HG02610 (cell line): Measurements from ENCODE around the gene UBE3C.
A peak's percentile ranks its signal among the peaks of the same experiment; 100 is the strongest.
"Not testable (repeated sequence)": the region's sequence is repeated elsewhere in the genome, so short reads cannot be mapped to it uniquely, and the experiment has no call there.

ENCODE experiments used
- ATAC-seq: cut with Tn5 transposase; IDR thresholded peaks from one replicate; pipeline ENCODE4 v1.9.1; 2021; ENCODE audit warnings: mild to moderate bottlenecking, moderate library complexity; ENCODE audit not compliant: unreplicated experiment

The UBE3C gene

DNA sequence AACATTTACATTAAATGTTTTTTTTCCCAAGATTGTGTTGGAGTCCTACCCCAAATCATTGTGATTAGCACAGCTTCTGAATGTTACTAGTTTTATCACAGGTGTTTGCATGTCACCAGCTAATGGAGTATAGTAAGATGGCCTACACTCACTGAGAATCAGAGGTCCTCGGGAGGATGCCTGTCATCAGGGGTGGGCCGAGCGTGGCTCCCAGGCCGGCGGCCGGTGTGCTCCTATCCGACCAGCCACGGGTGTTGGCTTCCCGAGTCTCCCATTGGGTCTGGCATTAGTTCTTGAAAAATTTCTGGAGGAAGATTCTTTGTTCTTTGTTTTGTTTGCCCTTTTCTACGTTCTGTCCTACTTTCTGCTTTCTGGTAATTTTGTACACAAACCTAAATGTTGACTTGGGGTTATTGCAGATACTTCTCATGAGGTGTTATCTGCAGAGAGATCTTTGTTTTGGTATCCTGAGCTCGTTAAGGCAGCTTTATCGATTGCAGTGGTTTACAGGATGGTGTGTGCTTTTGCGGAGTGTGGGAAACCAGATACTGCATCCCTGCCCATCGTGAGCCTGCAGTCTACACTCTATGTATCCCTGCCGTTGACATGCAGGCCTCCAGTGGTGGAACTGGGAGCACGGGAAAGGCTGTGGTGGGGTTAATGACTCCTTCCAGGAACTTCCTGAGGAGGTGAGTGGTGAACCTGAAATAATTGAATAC, 130.8 kb downstream of the UBE3C start:
- ATAC-seq, result no peak

DNA sequence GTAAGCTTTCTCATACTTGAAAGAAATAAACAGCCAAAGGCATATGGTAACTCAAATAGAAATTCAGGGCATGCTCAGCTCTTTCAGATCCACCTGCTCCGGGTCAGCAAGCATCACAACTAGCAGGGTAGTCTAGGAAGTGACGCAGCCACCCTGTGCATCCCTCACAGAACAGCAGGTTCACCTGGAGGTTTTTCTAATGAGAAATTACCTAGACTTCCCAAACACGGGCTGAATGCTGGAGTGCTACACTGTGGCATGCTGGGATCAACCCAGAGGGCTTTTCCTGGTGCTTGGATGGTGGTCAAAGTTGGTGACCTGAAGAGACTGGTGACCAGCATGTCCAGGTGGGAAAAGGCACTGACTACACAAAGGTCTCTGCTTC, 131.3 kb downstream of the UBE3C start:
- ATAC-seq, result no peak

DNA sequence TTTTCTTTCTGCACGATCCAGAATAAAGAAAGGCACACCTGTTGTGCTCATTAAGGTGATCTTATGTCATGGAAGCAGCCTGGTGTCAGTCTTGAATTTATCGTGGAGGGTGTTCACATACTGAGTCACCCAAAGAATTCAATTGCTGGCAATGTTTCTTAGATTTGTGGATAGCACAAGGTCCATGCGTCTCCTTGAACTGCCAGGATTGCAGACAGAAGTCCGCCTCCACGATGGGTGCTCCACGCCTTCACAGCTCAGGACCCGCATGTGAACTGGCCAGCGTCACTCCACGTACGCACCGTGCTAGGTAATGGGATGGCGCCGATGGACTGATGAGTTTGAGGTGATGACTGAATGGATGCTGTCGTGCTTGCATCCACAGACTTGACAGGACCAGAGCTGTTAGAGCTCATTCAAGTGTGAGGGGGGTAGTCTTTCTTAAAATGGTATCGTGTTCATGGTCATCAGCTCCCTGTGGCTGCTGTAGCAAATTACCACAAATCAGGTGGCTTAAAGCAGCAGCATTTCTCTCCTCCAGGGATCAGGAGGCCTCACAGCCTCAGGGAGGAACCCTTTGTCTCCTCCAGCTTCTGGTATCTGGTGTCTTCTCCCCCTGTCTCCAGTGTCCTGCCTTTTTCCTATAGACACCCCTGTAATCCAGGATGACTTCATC, 132.7 kb downstream of the UBE3C start:
- no peak for ATAC-seq

DNA sequence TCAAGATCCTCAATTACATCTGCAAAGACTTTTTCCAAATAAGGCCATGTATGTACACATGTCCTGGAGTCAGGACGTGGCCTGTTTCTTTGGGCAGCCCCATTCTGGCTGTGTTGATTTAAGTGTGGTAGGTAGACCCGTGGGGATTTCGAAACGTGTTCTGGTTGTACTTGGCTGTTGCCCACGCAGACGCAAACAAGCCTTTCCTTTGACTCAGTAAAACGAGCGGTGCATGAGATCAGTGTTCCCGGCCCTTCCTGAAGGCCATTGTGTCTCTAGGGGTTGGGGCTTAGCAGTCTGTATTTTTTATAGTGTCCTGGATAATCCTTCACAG, 133.2 kb downstream of the UBE3C start:
- ATAC-seq, result no peak

DNA sequence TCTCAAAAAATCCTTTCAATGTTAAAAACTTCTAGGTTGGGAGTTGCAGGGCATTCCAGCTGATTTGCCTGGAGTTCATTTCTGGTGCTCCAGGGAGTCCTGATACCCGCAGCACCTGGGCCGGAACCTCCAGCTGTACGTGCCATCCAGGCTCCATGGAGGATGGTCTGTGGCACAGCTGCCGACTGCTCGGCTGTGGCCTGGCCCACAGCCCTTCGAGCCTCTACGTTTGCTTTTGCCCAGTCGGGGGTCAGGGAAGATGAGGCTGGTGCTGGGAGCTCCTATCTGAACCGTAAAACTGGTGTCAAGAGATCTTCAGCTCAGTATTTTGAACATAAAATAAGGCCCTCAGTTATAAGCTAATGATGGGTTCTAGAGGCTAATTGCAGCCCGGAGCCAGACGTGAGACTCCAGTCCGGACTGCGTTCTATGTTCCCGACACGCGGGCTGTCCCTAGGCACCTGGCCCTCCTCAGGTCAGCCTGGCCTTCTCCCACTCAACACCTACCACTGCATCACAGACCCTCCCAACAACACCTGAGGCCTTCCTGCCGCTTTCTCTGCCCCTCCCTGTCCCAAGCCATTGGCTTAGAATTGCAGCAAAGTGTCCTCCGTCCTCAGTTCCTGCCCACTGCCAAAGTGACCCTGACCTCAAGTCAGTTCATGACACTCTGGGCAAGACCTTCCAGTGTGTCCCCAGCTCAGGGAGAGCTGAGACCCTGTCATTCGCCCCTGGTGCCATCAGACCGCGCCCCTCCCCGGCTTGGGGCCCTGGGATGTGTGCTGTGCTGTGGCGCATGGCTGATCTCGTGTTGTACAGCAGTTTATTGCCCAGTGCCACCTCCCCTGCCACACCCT, 133.9 kb downstream of the UBE3C start:
- no peak for ATAC-seq

DNA sequence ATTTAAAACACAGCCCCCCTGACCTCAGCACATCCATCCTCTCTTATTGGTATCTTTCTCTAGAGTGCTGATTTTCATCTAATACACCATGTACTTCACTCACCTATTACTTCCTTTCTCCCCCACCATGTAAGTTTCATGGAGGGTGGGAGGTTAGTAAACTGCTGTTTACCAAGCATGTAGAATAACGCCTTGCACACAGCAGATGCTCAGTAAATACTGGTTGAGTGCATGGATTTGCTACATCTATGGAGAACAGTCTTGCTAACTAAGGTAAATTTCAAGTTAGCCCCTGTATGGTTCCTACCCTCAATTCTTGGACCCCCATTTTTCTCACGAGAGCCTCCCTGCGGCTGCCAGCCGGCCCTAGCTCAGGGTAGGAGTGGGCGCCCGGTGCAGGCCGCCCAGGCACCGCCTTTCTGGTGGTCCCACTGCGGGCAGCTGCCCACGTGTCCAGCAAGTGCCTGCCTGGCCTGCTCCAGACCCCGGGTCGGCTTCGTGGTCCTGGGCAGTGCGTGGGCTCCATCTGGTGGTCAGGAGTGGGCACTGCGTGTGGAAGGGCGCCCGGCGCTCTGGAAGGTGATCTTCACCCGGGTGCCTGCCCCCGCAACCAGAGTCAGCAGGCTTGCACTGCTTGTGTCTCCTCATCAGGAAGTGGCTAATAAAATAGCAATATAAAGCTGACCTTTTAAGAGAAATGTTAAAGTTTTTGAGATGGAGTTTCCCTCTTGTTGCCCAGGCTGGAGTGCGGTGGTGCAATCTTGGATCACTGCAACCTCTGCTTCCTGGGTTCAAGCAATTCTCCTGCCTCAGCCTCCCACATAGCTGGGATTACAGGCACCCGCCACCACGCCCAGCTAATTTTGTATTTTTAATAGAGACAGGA, 134.7 kb downstream of the UBE3C start:
- ATAC-seq, result peak; percentile 76

DNA sequence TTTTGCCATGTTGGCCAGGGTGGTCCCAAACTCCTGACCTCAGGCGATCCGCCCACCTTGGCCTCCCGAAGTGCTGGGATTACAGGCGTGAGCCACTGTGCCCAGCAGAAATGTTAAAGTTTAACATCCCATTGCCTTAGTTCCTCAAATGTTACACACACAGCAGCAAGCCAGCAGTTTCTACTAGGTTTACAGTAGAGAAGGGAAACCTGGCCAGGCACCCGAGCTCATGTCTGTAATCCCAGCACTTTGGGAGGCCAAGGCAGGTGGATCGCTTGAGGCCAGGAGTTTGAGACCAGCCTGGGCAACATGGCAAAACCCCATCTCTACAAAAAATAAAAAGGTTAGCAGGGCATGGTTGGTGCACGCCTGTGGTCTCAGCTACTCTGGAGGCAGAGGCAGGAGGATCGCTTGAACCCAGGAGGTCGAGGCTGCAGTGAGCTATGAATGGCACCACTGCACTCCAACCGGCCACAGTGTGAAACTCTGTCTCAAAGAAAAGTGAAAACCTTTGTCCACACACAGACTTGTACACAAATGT, 135.4 kb downstream of the UBE3C start:
- not testable (repeated sequence) for ATAC-seq

DNA sequence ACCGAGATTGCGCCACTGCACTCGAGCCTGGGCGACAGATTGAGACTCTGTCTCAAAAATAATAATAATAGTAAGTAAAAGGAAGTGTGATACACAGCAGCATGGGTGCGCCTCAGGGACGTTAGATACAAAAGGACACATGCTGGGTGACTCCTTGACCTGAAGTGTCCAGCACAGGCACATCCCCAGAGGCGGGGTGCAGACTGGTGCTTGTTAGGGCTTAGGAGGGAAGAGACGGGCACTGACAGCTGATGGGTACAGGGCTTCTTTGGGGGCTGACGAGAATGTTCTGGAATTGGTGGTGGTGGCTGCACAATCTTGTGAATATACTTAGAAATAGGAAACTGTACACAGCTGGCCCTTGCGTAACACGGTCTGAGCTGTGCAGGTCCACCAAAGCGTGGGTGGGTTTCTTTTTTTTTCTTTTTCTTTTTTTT, 136.3 kb downstream of the UBE3C start:
- no peak for ATAC-seq

DNA sequence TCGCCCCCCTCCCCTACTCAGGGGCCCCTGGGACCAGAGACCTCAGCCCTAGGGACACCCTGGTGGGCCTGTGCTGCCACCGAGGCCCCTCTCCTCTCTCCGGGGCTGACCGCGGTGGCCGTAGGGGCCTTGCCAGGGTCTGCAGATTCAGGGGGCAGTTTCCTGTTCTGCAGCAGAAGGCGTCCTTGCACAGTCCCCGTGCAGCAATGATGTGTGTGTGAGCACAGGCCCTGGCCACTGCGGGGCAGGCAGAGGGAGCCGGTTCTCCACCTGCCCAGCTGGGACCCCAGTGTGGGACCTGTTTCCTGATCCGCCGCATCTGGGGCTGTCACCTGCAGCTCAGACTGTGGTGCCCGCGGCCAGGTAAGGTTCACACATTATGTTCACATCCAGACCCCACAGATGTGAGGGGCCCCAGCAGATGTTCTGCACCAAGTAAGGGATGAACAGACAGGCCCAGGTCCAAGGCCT, 137.4 kb downstream of the UBE3C start:
- no peak for ATAC-seq

DNA sequence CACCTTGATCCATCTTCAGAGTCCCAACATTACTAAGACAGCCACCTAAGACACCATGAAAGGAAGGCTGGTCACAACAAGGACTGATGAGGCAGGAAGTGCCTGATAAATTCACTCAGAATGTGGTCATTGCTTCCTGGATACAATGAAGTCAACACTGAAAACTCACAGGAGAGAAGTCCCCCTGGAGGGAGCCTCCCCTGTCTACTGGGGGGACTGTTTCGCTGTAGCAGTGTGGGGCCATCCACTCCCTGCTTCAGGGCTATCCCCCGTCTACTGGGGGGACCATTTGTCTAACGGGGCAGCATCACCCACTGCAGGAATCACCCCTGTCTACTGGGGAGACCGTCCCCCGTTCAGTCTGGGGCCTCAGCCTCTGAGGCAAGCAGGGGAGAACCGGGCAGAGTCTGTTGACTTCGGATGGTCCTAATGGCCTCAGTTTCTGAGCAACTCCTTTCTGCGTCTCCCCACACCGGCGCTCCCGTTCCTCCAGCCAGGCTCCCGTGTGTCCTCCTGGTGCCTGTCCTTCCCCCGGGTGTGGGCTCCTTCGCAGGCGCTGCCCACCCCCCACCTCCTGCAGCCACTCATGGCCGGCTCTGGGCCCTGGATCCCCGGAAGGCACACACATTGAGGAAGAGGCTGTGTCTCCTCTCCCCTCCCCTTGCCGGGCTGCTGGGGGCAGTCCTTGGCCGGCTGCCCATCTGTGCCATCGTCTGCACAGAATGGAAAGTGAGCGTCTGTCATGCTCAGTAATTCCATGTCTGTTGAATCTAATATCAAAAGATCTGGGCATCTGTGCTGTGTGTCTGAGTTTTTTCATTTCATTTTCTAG, 138.2 kb downstream of the UBE3C start:
- ATAC-seq, result no peak

DNA sequence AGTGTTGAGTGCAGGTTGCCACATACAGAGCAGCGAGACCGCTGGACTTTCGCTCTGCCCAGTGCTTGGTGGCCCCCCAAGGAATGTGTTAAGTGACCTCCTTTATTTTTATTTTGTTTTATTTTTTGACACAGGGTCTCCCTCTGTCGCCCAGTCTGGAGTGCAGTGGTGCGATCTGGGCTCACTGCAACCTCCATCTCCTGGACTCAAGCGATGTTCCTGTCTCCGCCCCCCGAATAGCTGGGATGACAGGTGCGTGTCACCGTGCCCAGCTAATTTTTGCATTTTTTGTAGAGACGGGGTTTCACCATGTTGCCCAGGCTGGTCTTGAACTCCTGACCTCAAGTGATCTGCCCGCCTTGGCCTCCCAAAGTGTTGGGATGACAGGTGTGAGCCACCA, 138.8 kb downstream of the UBE3C start:
- ATAC-seq, result not testable (repeated sequence)

DNA sequence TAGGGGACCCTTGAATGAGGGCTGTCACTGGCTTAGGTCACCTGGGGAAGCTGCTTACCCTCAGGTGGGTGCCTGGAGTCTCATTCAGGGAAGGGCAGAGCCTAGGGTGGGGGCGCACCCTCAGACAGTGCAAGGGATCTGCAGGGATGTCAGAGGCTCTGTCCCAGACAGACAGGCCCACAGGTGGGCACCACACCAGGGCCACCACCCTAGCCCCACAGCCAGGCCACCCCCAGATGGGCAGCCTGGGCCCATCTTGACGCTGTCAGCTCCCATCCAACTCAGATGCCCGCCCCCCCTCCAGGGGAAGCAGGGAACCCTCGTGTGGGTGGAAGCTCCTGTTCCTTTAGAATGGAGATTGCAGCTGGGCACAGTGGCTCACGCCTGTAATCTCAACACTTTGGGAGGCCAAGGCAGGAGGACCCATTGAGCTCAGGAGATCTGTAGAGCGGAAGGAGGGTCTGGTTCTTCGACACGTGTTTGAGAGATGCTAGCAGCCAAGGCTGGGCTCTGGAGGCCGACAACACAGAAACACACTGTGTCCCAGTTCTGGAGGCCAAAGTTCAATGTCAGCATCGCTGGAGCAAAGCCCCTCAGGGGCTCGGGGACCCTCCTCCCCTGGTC, 139.6 kb downstream of the UBE3C start:
- ATAC-seq, result no peak

DNA sequence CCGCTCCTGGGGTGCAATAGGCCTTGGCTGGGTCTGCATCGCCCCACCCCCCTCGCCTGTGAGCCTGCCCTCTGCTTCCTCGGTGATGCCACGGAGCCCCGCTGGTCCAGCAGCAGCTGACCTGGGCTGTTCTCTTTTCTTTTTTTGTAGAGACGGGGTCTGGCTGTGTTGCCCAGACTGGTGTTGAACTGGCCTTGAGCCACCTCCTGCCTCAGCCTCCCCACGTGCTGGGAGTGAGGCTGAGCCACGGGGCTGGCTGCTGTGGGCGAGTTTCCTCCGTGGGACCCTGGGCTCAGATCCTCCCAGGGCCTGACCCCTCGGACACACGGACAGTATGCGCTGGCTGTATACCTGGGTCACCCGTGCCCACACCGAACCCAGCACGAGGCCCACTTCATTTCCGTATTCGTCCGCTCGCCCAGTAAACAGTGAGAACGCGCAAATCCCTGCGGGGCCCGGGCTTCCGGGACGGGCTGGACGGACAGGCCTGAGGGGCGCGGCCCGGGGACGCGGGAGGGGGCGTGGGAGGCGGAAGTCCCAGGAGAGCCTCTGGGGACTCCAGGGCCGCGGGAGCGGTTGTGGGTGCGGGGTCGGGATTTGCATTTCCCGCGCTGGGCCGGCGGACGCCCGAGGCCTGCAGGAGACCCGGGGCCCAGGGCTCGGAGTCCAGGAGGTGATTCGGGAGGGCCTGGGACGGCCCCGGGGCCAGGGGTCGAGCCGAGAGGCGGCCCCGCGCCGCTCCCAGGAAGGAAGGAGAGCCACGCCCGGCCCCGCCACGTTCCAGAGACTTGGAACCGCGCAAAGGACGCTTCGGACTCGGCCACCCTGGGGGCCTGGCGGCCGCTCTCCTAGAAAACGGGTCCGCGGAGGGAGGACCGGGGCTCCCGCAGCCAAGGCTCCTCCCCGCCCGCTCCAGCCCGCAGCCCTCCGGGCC, 140.3 kb downstream of the UBE3C start:
- peak; percentile 76 for ATAC-seq

DNA sequence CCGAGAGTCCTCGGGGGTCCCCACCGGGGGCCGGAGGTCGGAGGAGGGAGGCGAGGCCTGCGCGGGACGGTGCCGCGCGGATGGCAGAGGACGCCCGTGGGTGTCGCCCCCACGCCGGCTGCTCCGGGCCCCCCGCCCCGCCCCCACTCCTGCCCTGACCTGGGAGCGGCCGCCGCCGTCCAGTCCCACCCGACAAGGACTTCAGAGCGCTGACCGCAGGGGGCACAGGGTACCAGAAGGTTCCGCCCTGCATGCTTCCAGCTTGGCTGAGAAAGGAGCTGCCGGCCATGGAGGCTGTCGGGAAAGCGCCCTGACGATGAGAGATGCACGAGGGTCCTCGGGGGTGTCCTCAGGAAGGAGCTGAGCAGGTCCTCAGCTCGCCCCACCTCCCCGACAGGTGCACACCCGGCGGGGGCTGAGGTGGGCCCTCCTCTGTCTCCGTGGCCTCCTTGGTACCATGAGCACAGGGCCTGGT, 141.1 kb downstream of the UBE3C start:
- ATAC-seq, result no peak

DNA sequence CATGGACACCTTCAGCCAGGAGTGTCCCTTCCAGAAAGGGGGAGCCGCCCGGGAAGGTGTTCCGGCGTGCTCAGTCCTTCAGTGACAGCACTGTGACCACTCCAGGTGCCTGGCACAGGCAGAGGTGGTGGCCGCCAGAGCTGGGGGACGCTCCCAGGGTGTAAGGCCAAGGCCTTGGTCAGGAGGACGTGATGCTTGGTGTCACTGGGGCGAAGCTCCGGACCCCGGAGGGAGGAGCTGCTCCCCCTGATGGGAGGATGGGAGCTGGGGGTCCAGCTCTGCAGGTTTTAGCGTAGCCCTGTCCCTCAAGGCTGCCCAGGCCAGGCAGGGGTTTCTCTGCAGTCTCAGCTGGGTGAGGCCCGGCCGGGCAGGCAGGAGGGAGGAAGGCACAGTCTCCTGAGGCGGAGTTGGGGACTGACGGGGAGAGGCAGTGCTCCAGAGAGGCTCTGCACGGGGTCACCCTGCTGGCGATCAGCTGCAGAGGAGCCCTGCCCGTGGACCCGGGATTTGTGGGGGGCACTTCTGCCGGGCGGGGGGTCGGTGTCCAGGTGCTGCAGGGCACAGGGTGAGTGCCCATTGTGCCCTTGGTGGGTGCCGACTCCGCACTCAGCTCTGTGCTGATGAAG, 141.6 kb downstream of the UBE3C start:
- ATAC-seq, result no peak

DNA sequence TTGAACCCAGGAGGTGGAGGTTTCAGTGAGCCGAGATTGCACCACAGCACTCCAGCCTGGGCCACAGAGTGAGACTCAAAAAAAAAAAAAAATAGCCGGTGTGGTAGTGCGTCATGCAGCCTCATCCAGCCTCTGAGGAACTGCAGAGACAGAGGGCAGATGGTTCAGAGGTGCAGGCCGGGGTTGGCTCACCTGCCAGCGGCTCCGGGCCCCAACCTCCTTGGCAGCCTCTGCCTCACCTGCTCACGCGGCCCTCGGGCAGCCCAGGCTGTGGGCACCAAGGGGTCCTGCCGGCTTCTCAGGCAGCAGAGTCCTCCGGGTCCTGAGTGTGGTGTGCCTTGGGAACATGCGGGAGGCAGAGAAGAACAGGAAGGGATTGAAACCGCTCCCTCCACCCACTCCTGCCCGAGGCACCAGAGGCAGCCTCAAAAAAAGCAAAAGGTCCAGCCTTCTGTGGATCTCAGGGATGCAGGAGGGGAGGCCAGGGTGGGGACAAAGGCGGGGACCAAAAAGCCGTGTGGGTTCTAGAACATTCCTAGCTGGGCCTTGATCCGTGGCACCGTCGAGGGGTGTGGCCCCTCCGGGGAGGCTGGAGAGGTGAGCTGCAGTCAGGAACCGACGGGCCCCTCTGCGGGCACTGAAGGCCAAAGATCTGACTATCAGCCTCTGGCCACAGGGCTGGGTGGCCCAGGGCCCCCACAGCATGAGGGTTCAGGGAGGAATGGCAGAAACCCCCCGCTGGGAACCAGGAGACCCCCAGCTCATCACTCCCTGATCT, 142.7 kb downstream of the UBE3C start:
- no peak for ATAC-seq
